ENCODE measurements around the gene SLC16A6. TPM values are rescaled to one million over a fixed set of nuclear protein-coding genes. Genes with fewer than 3 reads are reported as not detected.

The SLC16A6 gene
- polyA plus RNA-seq, 1 donor (not counting 4 experiments of a cell fraction or from before 2014, with no cell fraction given) = 0.14 TPM

- Histone ChIP-seq H2AFZ (ENCODE audit: control insufficient read depth, low read length) (no peak overlapping the region), H3K9me1 (ENCODE audit: control insufficient read depth, extremely low read depth, insufficient read depth, low read length) (no peaks in the 10 kb centered on the region), H3K9ac (ENCODE audit: control insufficient read depth, extremely low read depth, insufficient read depth, low read length) (no peak overlapping the region), H3K79me2 (ENCODE audit: control insufficient read depth, insufficient read depth, low read length) (no peaks in the 10 kb centered on the region), H4K20me1 (ENCODE audit: control insufficient read depth, extremely low read depth, insufficient read depth, low read length) (no peaks in the 10 kb centered on the region), H3K4me2 (ENCODE audit: control insufficient read depth, extremely low read depth, insufficient read depth, low read depth, low read length) (no peak overlapping the region), H3K27me3 (ENCODE audit: control insufficient read depth, extremely low read depth, insufficient read depth, low read length) (peaks cover 31% of the 10 kb centered on the region), H3K4me1 (ENCODE audit: control insufficient read depth, extremely low read depth, insufficient read depth, low read length) (no peaks in the 10 kb centered on the region), H3K9me3 (ENCODE audit: control insufficient read depth, low read depth, low read length) (no peaks in the 10 kb centered on the region), H3K36me3 (ENCODE audit: control insufficient read depth in 2 of 2, extremely low read depth in 1 of 2, insufficient read depth in 2 of 2, low read length in 2 of 2) (no peaks in the 10 kb centered on the region), H3K27ac (ENCODE audit: control insufficient read depth, insufficient read depth, low read length) (no peak overlapping the region), H3K4me3 (ENCODE audit: control insufficient read depth in 2 of 3, extremely low read depth in 1 of 3, insufficient read depth in 2 of 3, low read depth in 1 of 3, low read length in 3 of 3) (no peak overlapping the region)
- no peak for TF ChIP-seq EZH2 (IDR thresholded peaks at IDR 0.05; ENCODE audit: low read length)
- TF ChIP-seq, protein P1, sequence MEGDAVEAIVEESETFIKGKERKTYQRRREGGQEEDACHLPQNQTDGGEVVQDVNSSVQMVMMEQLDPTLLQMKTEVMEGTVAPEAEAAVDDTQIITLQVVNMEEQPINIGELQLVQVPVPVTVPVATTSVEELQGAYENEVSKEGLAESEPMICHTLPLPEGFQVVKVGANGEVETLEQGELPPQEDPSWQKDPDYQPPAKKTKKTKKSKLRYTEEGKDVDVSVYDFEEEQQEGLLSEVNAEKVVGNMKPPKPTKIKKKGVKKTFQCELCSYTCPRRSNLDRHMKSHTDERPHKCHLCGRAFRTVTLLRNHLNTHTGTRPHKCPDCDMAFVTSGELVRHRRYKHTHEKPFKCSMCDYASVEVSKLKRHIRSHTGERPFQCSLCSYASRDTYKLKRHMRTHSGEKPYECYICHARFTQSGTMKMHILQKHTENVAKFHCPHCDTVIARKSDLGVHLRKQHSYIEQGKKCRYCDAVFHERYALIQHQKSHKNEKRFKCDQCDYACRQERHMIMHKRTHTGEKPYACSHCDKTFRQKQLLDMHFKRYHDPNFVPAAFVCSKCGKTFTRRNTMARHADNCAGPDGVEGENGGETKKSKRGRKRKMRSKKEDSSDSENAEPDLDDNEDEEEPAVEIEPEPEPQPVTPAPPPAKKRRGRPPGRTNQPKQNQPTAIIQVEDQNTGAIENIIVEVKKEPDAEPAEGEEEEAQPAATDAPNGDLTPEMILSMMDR (optimal IDR thresholded peaks at IDR 0.05 in 1 of 3, IDR thresholded peaks at IDR 0.05 in 1 of 3, conservative IDR thresholded peaks at IDR 0.05 in 1 of 3; ENCODE audit: extremely low read depth in 1 of 3, insufficient read depth in 2 of 3, low read length in 3 of 3) = no peak
- no peak for DNase-seq (ENCODE audit: low read depth, low spot score)
- dilution Hi-C loops (cut with MboI; ENCODE audit: extremely low pct_ligation_motif_present, low sequenced_read_pairs) = no loop called here
- no peak for FAIRE-seq
Observed at GRCh38 chr17:68296217-68297191, 5.6 kb upstream of the SLC16A6 start.

GRCh38 chr17:68295086-68295485 lies 4.2 kb upstream of the SLC16A6 start:
- Histone ChIP-seq H3K9me1 (ENCODE audit: control insufficient read depth, extremely low read depth, insufficient read depth, low read length) (no peaks in the 10 kb centered on the region), H3K27ac (ENCODE audit: control insufficient read depth, insufficient read depth, low read length) (no peak overlapping the region), H2AFZ (ENCODE audit: control insufficient read depth, low read length) (no peak overlapping the region), H3K4me3 (ENCODE audit: control insufficient read depth in 2 of 3, extremely low read depth in 1 of 3, insufficient read depth in 2 of 3, low read depth in 1 of 3, low read length in 3 of 3) (no peak overlapping the region), H3K9ac (ENCODE audit: control insufficient read depth, extremely low read depth, insufficient read depth, low read length) (no peak overlapping the region), H3K9me3 (ENCODE audit: control insufficient read depth, low read depth, low read length) (no peaks in the 10 kb centered on the region), H3K4me2 (ENCODE audit: control insufficient read depth, extremely low read depth, insufficient read depth, low read depth, low read length) (no peak overlapping the region), H3K79me2 (ENCODE audit: control insufficient read depth, insufficient read depth, low read length) (no peaks in the 10 kb centered on the region), H3K27me3 (ENCODE audit: control insufficient read depth, extremely low read depth, insufficient read depth, low read length) (peaks cover 44% of the 10 kb centered on the region), H4K20me1 (ENCODE audit: control insufficient read depth, extremely low read depth, insufficient read depth, low read length) (no peaks in the 10 kb centered on the region), H3K36me3 (ENCODE audit: control insufficient read depth in 2 of 2, extremely low read depth in 1 of 2, insufficient read depth in 2 of 2, low read length in 2 of 2) (no peaks in the 10 kb centered on the region), H3K4me1 (ENCODE audit: control insufficient read depth, extremely low read depth, insufficient read depth, low read length) (peaks cover 9% of the 10 kb centered on the region)
- dilution Hi-C loops (cut with MboI; ENCODE audit: extremely low pct_ligation_motif_present, low sequenced_read_pairs) = no loop called here
- TF ChIP-seq EZH2 (IDR thresholded peaks at IDR 0.05; ENCODE audit: low read length) = no peak
- TF ChIP-seq, protein P1 (optimal IDR thresholded peaks at IDR 0.05 in 1 of 3, IDR thresholded peaks at IDR 0.05 in 1 of 3, conservative IDR thresholded peaks at IDR 0.05 in 1 of 3; ENCODE audit: extremely low read depth in 1 of 3, insufficient read depth in 2 of 3, low read length in 3 of 3) = no peak
- DNase-seq (ENCODE audit: low read depth, low spot score) (no peak), FAIRE-seq (no peak)

All from keratinocyte (primary cell).